Adrenal gland (tissue), 12 donors: ENCODE measurements around the gene HERPUD2. TPM values are rescaled to one million over a fixed set of nuclear protein-coding genes. Genes with fewer than 3 reads are reported as not detected.

ENCODE experiments used
- DNase-seq, 7 donors: peaks; one replicate each; pipeline ENCODE4 v3.0.0-alpha.2; 2019 to 2020
- H3K27ac ChIP-seq, 5 donors: fragments of 200-600 bp; sonication (generic) in 4 of 5; 1 replicate in 3 of 5; 2 replicates in 2 of 5; pipeline versions ENCODE4 v1.5.1 to v1.8.0; 2016 to 2020; ENCODE audit warnings: mild to moderate bottlenecking in 1 of 5
- H3K27me3 ChIP-seq: fragments of 200-600 bp; 2 replicates; pipeline ENCODE4 v1.8.0; 2021
- H3K36me3 ChIP-seq, 2 donors: fragments of 200-600 bp; replicated peaks in 1 of 2; 1 replicate in 1 of 2; 2 replicates in 1 of 2; pipeline versions ENCODE4 v1.5.1 to v1.8.0; 2018 to 2022
- H3K4me1 ChIP-seq, 2 donors: fragments of 200-600 bp; replicated peaks in 1 of 2; 1 replicate in 1 of 2; 2 replicates in 1 of 2; pipeline versions ENCODE4 v1.5.1 to v1.8.0; 2018 to 2021
- H3K4me3 ChIP-seq, 4 donors: fragments of 200-600 bp; sonication (generic) in 3 of 4; one replicate each; pipeline ENCODE4 v1.5.1; 2016 to 2018
- H3K9me3 ChIP-seq, 3 donors: fragments of 200-600 bp; sonication (generic) in 1 of 3; replicated peaks in 1 of 3; 1 replicate in 2 of 3; 2 replicates in 1 of 3; pipeline versions ENCODE4 v1.5.1 to v1.8.0; 2016 to 2021
- POLR2A ChIP-seq, 2 donors: fragments of 450-650 bp; IDR thresholded peaks; one replicate each; pipeline ENCODE4 v1.6.1; 2017; ENCODE audit warnings: antibody characterized with exemption in 2 of 2, mild to moderate bottlenecking in 2 of 2, moderate library complexity in 1 of 2
- WGBS, 4 donors: extraction: QIAGEN DNeasy Blood & Tissue Kit in 2 of 4; methylation state at CpG; one replicate each; pipeline versions ENCODE4 v1.1.5 to v1.1.7; 2013 to 2017; 5-methylcytosine and 5-hydroxymethylcytosine counted together
- intact Hi-C, 2 donors: fragments of 100-400 bp; cut with DNase I; formaldehyde crosslinking; loops; one replicate each; pipeline versions ENCODE4 v1.14.1 to v1.15.0; 2022 to 2023
- polyA plus RNA-seq, 3 donors: library from polyadenylated mRNA; stranded (reverse); fragments of 200-250 nt in 2 of 3; fragments of 350-450 nt in 1 of 3; fragmentation: Illumina TruSeq in 1 of 3; extraction: RNeasy Lipid Tissue Mini Kit (QIAGEN cat#74804) in 1 of 3; gene quantifications; one replicate each; pipeline ENCODE4 v1.2.3, GENCODE V29; 2013 to 2014
- total RNA-seq, 9 donors: library from RNA; depleted of rRNA in 4 of 9; stranded (reverse); fragments of >200 nt in 4 of 9; fragments of 120-200 nt in 1 of 9; fragmentation: NEBNext Ultra II Directional in 1 of 9; extraction: Animal tissue kit (Norgen Biotek cat#: 25700) in 1 of 9; gene quantifications; one replicate each; pipeline versions ENCODE4 v1.1.0 to v1.2.4, GENCODE V29; 2013 to 2023
- TF ChIP-seq, protein P1 (sequence below), 6 experiments: fragments of 450-650 bp in 4 of 6; fragments of 200-600 bp in 2 of 6; sonication (generic) in 1 of 6; IDR thresholded peaks; 1 replicate in 5 of 6; 2 replicates in 1 of 6; pipeline versions ENCODE4 v1.5.1 to v1.8.0; 2016 to 2021; ENCODE audit warnings: antibody characterized with exemption in 6 of 6, mild to moderate bottlenecking in 2 of 6, moderate library complexity in 1 of 6
- donor health status: healthy with polysubstance abuse.
- donor health status: Bipolar disorder and iron deficiency.
- donor health status: DM: yes; HTN: yes; CAD: no.
- donor health status: DM: no; HTN: no; CAD: no.
- donor health status: DM: no; HTN: no; CAD: no.
- donor health status: DM: yes; HTN: yes; CAD: no.

Gene HERPUD2
- total and polyA plus RNA-seq, 12 donors: 7.8 to 37.4 (median 19.8) TPM

- H3K36me3 ChIP-seq: no peaks in the 10 kb centered on the region
- no peak overlapping the region for H3K4me3 ChIP-seq
- H3K4me1 ChIP-seq: no peaks in the 10 kb centered on the region
- H3K9me3 ChIP-seq: no peaks in the 10 kb centered on the region
- H3K27ac ChIP-seq: no peak overlapping the region
- TF ChIP-seq POLR2A (IDR thresholded peaks at IDR 0.05): no peak
- TF ChIP-seq, protein P1, sequence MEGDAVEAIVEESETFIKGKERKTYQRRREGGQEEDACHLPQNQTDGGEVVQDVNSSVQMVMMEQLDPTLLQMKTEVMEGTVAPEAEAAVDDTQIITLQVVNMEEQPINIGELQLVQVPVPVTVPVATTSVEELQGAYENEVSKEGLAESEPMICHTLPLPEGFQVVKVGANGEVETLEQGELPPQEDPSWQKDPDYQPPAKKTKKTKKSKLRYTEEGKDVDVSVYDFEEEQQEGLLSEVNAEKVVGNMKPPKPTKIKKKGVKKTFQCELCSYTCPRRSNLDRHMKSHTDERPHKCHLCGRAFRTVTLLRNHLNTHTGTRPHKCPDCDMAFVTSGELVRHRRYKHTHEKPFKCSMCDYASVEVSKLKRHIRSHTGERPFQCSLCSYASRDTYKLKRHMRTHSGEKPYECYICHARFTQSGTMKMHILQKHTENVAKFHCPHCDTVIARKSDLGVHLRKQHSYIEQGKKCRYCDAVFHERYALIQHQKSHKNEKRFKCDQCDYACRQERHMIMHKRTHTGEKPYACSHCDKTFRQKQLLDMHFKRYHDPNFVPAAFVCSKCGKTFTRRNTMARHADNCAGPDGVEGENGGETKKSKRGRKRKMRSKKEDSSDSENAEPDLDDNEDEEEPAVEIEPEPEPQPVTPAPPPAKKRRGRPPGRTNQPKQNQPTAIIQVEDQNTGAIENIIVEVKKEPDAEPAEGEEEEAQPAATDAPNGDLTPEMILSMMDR (IDR thresholded peaks at IDR 0.05): no peak
- no peak for DNase-seq
- intact Hi-C loops: no loop called here
- WGBS, 4 donors: 48 to 65% (median 50%) methylated on average over 2 of the region's 2 CpGs
- no peaks in the 10 kb centered on the region for H3K27me3 ChIP-seq
These were observed 95.9 kb downstream of the HERPUD2 start for GRCh38 chr7:35599061-35599460.

- H3K4me1 ChIP-seq: no peaks in the 10 kb centered on the region
- no peak overlapping the region for H3K4me3 ChIP-seq
- no peak for TF ChIP-seq POLR2A (IDR thresholded peaks at IDR 0.05)
- TF ChIP-seq, protein P1 (IDR thresholded peaks at IDR 0.05): no peak
- WGBS, 4 donors: 48 to 65% (median 57%) methylated on average over 2 of the region's 2 CpGs
- H3K36me3 ChIP-seq: no peaks in the 10 kb centered on the region
- peak overlapping the region in 1 of 5 donors; percentile 57 for H3K27ac ChIP-seq
- intact Hi-C loops: no loop called here
- H3K9me3 ChIP-seq: no peaks in the 10 kb centered on the region
- no peaks in the 10 kb centered on the region for H3K27me3 ChIP-seq
- peak in 1 of 7 donors; percentile 6 for DNase-seq
These were observed 98.9 kb downstream of the HERPUD2 start for GRCh38 chr7:35596061-35596460.

DNA sequence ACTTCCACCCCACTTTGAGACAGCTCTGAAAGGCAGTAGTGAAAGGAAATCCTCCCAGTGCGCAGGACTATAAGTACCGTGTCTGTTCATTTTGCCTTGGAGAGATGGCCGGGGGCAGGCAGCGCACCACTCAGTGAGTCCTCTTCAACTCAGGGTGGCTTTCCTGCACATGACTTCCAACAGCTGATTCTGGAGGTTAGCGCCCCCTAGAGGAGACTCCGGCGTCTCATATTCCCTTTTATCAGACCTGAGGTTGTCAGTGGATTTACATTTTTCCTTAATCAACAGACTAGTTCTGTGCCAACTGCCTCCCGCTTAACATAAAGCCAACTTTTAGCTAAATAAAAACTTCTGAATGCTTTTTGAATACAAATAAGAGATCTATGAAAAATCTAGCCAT, 101.0 kb downstream of the HERPUD2 start:
- Histone ChIP-seq H3K4me1 (no peaks in the 10 kb centered on the region), H3K4me3 (no peak overlapping the region), H3K36me3 (no peaks in the 10 kb centered on the region), H3K9me3 (no peaks in the 10 kb centered on the region), H3K27ac (no peak overlapping the region), H3K27me3 (no peaks in the 10 kb centered on the region)
- intact Hi-C loops: no loop called here
- WGBS, 4 donors: 71 to 82% (median 76%) methylated on average over 6 to 8 of the region's 8 CpGs
- no peak for DNase-seq
- TF ChIP-seq, protein P1 (IDR thresholded peaks at IDR 0.05): no peak
- TF ChIP-seq POLR2A (IDR thresholded peaks at IDR 0.05): no peak

- DNase-seq: no peak
- Histone ChIP-seq H3K27me3 (no peaks in the 10 kb centered on the region), H3K36me3 (no peaks in the 10 kb centered on the region), H3K9me3 (no peaks in the 10 kb centered on the region), H3K4me1 (no peaks in the 10 kb centered on the region), H3K27ac (no peak overlapping the region), H3K4me3 (no peak overlapping the region)
- WGBS, 4 donors: 92 to 96% (median 92%) methylated on average over 4 of the region's 4 CpGs
- TF ChIP-seq POLR2A (IDR thresholded peaks at IDR 0.05): no peak
- TF ChIP-seq, protein P1 (IDR thresholded peaks at IDR 0.05): no peak
- intact Hi-C loops: no loop called here
These were observed 106.3 kb downstream of the HERPUD2 start for GRCh38 chr7:35588647-35589046.
